GM18526 (cell line): ENCODE results near the gene MACC1.

Source experiments
- POLR2A ChIP-seq: IDR thresholded peaks from 3 replicates; pipeline ENCODE4 v1.6.1; 2011; ENCODE audit not compliant: insufficient read length; ENCODE audit errors: extremely low read depth

Gene MACC1

DNA sequence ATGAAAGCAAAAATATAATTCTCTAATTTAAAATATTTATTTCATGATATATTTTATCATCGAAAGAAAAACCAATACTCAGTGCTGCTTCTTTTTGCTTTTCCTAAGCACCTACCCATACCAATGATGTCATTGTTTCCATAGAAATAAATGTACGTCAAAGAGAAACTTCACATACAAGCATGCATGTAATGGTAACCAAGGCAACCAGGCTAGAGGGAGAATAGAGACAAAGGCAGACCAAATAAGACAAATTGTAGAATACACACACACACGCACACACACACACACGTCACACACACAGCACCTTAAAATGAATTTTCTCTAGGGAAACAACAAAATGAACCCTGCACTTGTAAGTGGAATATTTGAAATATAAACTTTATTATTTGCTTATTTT is 75.5 kb downstream of the MACC1 start:
- no peak for TF ChIP-seq POLR2A

GRCh38 chr7:20141002-20141345 is 76.2 kb downstream of the MACC1 start:
- TF ChIP-seq POLR2A: no peak

GRCh38 chr7:20140291-20141001 is 76.7 kb downstream of the MACC1 start:
- no peak for TF ChIP-seq POLR2A

- no peak for TF ChIP-seq POLR2A
Measured at GRCh38 chr7:20136647-20137046, 80.5 kb downstream of the MACC1 start.

DNA sequence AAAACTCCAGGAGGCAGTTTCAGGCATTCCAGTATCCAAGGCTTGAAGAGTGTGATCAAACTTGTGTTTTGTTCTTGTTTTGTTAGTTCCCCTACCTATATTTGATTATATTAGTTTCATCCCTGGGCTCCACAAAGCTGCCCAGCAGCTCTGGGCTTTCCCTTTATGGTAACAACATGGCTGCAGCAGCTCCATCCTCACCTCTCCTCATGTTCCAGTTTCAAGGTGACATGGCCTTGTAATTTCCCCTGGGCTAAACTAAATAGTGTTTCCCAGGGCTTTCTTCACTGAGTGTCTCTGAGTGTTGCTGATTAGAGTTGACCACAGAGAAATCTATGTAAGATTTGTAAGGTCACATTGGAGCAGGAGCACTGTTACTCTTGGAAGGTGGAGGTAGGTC is 83.4 kb downstream of the MACC1 start:
- TF ChIP-seq POLR2A: no peak

- TF ChIP-seq POLR2A: no peak
Measured at GRCh38 chr7:20132585-20132984, 84.6 kb downstream of the MACC1 start.

DNA sequence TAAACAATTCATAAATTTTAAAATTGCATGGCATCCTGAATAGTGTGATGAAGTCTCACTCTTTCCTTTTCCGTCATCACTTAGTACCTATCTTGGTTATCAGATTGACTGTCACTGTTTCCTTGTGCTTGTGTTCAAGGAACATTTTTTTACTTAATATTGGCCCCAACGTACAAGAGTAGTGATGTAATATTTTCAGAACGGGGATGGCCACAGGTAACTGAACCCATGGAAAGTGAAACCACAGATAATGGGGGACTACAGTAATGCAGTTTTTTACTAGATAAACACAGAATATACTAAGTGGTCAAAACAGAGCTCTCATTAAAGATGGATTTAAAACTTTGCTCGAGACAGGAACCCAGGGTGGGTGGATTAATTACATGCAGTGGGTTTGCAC is 85.4 kb downstream of the MACC1 start:
- TF ChIP-seq POLR2A: no peak

DNA sequence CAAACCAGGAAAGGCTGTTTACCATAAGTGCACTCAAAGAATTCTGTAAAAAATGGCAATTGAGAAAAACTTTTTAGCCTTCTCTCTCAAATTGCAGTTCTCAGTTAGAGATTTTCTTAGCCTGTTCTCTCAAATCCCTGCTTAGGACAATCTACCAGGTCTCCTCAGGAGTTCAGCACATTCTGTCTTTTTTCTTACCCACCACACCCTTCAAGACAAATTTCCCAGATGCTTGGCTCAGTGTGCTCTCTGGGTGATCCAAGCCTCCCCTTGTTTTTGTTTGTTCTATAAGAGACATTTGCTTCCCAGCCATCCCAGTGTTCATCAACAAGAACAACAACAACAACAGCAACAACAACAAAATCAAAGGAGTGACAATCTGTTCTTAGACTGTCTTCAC is 87.3 kb downstream of the MACC1 start:
- TF ChIP-seq POLR2A: no peak

DNA sequence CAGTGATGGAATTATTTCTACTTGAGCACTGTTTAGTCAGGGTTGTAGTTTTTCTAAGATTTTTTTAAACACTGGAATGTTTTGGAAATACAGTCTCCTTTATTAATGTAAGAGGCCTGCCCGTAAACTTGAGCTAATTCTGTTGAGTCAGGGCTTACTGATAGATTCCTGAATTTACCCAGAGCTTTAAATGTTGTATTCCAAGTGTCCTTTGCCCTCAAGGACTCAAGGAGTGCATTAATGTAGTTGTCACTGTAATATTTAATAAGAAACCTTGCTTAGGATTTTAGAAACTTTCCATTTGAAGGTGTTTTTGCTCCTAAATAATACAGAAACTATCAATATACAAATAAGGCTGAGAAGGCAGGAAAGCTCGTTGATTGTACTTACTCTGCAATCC is 89.2 kb downstream of the MACC1 start:
- no peak for TF ChIP-seq POLR2A

- no peak for TF ChIP-seq POLR2A
Measured at GRCh38 chr7:20122073-20122472, 95.1 kb downstream of the MACC1 start.

GRCh38 chr7:20121404-20121803 is 95.8 kb downstream of the MACC1 start:
- no peak for TF ChIP-seq POLR2A

DNA sequence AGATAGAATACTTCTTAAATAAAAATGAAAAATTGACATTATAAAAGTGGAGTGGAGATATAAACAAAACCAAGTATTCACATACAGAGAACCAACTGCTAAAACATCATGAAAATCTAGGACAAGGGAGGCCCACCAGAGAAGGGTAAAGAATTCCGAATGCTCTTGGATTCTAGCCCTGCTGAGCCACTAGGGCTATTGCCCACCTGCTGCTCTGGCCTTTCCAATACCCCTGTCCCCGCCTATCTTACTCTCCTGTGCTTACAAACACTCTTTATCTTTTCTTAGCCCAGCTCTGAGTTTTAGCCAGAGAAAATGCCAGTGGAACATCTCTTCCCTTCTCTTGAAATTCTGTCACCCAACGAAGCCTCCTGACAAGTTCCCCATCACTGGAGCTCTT is 100.3 kb downstream of the MACC1 start:
- no peak for TF ChIP-seq POLR2A

- no peak for TF ChIP-seq POLR2A
Measured at GRCh38 chr7:20114468-20114867, 102.7 kb downstream of the MACC1 start.

DNA sequence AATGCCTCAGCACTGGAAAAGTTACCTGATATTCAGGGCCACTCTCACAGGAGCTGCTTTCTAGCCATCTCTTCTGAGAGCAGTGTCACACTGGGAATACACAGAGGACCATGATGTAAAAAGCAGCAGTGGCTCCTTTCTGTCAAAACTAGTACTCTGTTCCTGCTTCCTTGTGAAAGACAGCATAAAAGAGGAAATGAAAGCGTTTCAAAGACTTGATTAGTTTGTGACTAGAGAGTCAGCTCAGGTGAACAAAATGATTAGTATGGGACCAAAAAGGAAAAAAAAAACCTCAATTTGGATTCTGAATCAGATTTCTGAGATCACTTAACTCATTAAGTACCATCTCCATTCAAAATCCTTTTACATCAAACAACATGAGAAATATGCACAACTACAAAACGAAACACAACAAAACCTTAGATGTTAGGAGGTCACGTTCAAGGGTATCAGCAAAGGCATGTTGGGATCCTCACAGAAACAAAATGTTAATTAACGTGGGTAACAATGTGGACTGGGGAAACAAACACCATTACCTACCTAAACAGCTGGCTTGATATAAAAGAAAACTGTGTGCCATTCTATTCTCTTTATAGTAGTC is 103.7 kb downstream of the MACC1 start:
- no peak for TF ChIP-seq POLR2A

DNA sequence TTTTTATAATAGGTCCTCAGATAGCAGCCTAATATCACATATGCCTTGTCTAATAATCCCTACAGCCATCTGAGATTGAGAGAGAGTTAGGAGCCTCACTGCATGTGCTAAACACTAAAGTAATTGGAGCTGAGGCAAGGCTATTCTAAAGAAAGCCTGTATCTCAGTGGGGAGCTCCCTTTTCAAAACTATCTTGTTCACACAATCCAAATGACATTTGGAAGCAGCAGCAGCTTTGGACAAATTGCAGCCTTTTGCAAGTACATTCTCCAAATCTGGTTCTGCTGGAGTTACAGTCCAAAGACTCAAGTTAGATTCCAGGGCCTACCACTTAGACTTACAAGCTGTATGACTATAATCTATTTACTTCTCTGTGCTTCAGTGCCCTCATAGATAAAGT is 104.5 kb downstream of the MACC1 start:
- TF ChIP-seq POLR2A: no peak

GRCh38 chr7:20111821-20112542 is 105.2 kb downstream of the MACC1 start:
- TF ChIP-seq POLR2A: no peak
